Measurements from ENCODE around the gene RASEF.

GRCh38 chr9:82972446-82972845 is 90.5 kb downstream of the RASEF start:
- no peak for TF ChIP-seq POLR2A (IDR thresholded peaks at IDR 0.05)
- no peak for TF ChIP-seq CTCF (IDR thresholded peaks at IDR 0.05)
